ENCODE results near the gene PLPPR5.
"Not testable (repeated sequence)": the region's sequence is repeated elsewhere in the genome, so short reads cannot be mapped to it uniquely, and the experiment has no call there.

PLPPR5 gene, protein sequence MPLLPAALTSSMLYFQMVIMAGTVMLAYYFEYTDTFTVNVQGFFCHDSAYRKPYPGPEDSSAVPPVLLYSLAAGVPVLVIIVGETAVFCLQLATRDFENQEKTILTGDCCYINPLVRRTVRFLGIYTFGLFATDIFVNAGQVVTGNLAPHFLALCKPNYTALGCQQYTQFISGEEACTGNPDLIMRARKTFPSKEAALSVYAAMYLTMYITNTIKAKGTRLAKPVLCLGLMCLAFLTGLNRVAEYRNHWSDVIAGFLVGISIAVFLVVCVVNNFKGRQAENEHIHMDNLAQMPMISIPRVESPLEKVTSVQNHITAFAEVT

DNA sequence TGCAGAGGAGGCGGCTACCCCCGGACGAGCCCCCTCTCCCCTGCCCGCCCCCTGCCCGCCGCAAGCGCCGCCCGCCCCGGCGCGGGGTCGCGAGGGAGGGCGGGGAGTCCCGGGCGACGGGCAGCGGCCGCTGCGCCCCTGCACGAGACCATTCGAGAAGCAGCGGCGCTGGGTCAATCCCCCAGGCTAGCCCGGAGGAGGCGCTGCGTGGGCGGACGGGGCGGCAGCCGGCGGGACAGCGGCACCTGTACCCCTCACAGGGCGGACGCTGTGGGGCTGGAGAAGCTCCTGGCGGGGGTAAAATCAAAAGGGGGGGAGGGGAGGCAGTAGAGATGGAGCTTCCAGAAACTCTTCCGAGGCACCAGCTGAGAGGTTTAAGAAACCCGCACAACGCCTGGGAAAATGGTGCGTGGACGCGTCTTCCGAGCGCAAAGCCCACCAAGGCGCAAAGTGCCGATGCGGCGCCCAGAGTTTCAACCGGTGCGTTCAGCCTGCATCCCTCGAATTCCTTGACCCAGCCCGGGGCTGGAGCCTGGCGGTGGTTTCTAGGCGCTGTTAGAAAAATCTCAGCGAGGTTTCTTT is at the start of gene PLPPR5:
Gene PLPPR5 (minus strand): TSS at position 1 of the 582 bp plus-strand sequence. CDS start 190 bp downstream, outside the sequence.
- intact Hi-C loops (cut with DNase I), result no loop called here
- DNase-seq, result peak in 38 of 42 donors; percentile 10 to 68 (median 35)

- intact Hi-C loops (cut with DNase I), result no loop called here
- peak in 1 of 42 donors; percentile 2 for DNase-seq
Measured at GRCh38 chr1:99051611-99052283, 47.1 kb upstream of the PLPPR5 start.

DNA sequence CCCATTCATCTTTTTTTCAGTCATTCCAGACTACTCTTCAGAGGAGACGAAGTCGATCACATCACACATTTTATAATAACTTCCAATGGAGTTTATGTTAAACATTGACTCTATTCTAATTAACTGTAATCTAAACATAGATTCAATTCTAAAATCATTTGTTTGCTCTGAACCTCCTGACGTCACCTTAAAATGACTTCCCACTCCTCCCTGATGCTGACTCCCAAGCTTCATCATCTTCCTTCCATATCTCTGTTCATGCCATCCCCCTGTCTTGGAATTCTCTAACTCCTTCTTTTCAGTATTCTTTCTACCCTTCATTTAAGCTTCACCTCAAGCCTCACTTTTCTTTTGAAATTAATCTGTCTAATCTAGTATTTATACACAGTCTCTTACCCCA is 45.1 kb upstream of the PLPPR5 start:
- no peak for DNase-seq
- intact Hi-C loops (cut with DNase I), result no loop called here

DNA sequence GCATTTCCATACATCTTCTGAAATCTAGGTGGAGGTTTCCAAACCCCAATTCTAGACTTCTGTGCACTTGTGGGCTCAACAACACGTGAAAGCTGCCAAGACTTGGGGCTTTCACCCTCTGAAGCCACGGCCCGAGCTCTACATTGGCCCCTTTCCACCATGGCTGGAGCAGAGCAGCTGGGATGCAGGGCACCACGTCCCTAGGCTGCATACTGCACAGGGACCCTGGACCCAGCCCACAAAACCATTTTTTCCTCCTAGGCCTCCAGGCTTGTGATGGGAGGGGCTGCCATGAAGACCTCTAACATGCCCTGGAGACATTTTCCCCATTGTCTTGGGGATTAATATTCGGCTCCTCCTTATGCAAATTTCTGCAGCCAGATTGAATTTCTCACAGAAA is 32.1 kb upstream of the PLPPR5 start:
- intact Hi-C loops (cut with DNase I); DNase-seq: not testable (repeated sequence)

DNA sequence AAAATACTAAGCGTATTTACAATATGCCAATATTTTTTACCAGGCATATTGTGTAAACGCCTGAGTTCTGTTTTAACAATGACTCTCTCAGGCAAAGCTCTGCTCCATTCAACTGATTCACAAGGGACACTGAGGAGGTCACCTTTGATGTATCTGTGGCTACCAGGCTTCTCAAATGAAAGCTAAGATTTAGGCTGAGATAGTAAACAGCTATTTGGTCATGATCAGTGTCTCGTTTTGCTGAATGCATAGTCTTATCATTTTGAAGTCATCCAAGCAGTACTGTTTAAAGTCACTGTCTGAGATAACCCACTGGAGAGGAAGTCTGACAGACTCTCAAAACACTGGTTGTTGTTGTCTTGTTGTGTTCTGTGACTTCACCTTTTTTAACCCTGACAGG is 13.7 kb upstream of the PLPPR5 start:
- DNase-seq, result no peak
- intact Hi-C loops (cut with DNase I), result no loop called here

DNA sequence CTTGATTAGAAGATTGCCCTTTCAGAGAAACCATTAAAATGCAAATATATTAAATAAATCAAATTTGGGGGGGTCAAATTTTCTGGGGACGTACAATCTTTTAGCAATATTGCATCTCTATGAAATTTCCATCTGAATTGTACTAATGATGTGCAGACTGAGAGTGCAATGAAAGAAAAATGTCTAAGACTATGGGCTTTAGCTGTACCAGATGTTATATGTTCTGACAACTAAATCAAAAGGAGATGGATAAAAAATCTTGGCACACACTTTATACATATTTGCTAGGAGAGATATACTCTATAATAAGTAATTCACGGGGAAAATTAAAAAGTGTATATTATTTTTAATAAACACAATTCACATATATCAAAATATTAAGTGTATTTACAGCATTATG is 13.0 kb upstream of the PLPPR5 start:
- DNase-seq, result no peak

DNA sequence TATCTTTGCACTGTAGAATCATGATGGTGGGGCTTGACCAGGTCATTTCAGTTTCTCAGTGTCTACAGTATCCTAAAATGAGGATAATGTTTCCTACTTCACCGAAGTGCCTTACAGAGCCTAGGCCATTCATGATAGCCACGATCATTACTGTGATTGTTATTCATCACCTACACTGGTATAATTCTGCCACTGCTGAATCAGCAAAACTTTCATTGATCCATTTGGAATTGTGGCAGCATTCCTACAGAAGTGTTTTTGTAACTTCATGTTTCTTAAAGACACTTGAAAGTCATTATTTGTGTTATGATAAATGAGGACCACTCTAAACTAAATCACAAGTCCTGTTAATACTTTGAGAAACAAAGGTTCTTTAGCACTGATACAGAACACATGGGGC is 6.0 kb upstream of the PLPPR5 start:
- no peak for DNase-seq
- intact Hi-C loops (cut with DNase I), result no loop called here

More for the DNA sequence above, 13.0 kb upstream of the PLPPR5 start:
- intact Hi-C loops (cut with DNase I), result no loop called here

DNA sequence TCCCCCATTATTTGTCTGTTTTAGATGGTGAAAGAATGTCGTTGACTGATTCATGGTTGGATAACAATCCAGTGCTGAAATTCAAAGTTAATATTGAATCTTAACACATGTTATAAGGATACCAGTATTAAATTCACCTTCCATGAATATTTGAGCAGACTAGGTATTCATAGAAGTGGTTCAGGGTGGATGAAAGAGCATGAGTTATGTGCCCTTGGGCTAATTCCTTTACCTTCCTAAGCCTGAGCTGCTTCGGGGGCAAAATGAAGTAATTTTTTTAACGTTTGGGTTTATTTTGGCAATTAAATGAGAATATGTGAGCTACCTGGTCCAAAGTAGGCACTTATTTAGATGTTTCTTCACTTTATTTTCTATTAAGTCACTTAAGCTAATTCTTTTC is 2.7 kb upstream of the PLPPR5 start:
- intact Hi-C loops (cut with DNase I), result no loop called here
- DNase-seq, result no peak

- intact Hi-C loops (cut with DNase I), result no loop called here
- DNase-seq, result peak in 34 of 42 donors; percentile 4 to 54 (median 20)
Measured at GRCh38 chr1:99005537-99005942, 879 bp upstream of the PLPPR5 start.

DNA sequence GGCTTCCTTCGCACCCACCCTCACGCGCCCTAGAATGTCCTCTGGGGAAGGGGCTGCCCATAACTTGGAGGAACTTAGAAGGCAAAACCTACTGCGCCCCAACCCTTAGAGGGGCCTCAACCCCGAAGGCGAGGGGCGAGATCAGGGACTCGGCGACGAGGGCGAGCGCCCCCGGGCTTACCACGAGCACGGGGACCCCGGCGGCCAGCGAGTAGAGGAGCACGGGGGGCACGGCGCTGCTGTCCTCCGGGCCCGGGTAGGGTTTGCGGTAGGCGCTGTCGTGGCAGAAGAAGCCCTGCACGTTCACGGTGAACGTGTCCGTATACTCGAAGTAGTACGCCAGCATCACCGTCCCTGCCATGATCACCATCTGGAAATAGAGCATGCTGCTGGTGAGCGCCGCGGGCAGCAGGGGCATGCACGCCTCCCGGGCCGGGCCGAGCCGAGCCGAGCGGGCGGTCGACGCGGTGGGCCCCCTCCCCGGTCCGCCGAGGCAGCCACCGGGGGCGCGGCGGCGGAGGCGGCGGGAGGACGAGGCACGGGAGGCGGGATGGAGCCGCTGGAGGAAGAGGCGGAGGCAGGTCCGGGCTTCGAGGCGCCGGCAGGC is 304 bp downstream of the PLPPR5 start:
- peak in 40 of 42 donors; percentile 11 to 69 (median 32) for DNase-seq
- intact Hi-C loops (cut with DNase I), result no loop called here

DNA sequence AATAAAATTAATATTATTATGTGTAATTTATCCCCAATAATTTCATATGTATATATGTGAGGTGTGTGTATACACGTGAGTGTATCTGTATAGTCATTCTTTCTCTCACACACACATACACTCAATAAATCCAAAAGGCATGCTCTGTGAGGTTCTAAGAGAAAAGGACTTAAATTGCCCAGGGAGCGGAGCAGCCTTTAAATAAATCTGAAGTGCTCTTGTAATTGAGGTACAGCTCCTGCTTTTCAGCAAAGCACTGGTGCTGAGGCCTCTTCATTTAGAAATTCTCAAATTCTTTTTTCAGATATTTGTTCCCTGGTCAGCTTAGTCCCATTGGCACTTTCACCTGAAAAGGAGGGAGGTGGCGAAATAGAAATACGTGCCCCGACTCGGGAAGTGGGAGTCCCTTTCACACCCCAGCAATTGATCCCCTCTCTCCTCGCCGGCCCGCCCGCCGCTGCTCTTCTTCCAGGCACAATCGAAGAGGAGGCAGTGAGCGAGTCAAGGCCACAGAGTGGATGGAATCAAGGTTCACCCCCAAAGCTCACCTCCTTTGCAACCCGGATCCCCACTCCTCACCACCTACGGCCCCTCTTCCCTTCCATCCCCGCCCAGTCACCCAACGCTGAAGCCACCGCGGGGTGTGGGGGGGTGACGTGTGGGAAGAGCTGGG is 944 bp downstream of the PLPPR5 start:
- intact Hi-C loops (cut with DNase I), result no loop called here
- peak in 38 of 42 donors; percentile 4 to 58 (median 35) for DNase-seq

DNA sequence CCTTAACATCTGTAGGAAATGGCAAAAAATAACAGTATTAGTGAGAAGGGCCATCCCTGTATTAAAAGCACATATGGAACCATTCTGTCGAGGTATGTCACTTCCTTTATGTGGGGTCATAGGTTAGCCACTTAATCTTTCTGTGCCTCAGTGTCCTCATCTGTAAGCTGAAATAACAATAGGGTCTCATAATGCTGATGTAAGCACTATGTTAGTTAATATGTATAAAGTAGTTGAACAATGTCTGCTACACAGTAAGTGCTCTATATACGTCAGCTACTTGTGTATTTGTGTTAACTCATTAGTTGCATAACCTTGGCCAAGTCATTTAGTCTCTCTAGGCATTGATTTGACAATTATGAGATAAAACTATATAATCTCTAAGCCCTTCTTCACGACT is 11.8 kb downstream of the PLPPR5 start:
- no peak for DNase-seq
- intact Hi-C loops (cut with DNase I), result no loop called here

DNA sequence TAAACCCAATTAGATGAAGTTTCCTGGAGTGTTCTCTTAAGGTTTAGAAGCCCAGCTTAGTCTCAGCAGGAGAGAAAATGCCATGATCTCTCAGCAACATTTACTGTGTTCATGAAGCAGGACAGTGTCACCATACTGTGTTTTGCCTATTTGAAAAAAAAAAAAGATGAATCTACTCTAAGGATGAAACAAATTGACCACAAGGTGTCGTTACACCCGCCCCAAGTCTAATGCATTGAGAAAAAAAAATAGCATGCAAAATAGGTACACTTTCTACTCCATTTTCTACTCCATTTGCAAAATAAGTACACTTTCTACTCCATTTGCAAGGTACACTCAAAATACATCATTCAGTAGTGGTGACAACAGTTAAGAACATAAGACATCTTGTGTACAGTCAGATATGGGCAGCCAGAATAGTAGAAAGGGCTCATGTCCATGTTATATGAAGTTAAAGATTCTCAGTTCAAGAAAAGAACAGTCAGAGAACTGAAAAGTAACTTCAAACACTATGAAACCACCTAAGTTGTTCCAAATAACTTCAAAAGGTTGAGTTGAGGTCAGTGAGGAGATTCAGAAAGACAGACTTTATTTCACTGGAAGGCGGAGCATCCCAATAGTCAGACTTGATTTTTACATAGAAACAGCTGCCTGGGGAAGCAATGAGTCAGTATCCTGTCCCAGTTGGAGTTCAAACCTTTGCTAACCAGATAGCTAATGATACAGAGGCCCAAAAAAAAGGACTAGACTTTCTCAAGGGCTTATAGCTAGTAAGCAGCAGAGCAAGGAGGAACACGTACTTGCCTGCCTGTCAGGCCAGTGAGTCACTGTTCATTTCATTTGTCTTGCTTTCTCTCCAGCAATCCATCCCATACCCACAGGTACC is 13.3 kb downstream of the PLPPR5 start:
- intact Hi-C loops (cut with DNase I), result no loop called here

DNA sequence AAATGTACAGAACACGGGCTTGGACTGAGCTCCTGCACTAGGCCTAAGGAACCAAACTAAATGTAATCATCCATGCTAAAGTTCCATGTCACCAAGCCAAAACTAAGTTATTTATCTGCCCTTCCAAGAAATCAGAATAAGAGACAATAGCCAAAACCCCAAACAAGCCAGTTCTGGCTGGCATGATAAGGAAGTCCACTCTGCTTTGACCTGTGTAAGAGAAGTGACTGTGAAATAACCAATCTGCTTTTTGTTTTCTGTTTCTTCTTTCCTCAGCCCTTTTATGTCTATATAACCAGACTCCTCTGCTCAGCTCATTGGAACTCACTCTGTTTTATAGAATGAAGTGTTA is 15.1 kb downstream of the PLPPR5 start:
- intact Hi-C loops (cut with DNase I), result no loop called here
- DNase-seq, result no peak

More for the DNA sequence above, 13.3 kb downstream of the PLPPR5 start:
- DNase-seq, result no peak

- intact Hi-C loops (cut with DNase I), result no loop called here
- no peak for DNase-seq
Measured at GRCh38 chr1:98988904-98989555, 15.6 kb downstream of the PLPPR5 start.

- intact Hi-C loops (cut with DNase I), result no loop called here
Measured at GRCh38 chr1:98985687-98986086, 19.0 kb downstream of the PLPPR5 start.

GRCh38 chr1:98981917-98982513 is 22.6 kb downstream of the PLPPR5 start:
- intact Hi-C loops (cut with DNase I), result no loop called here
- no peak for DNase-seq

More at GRCh38 chr1:98985687-98986086, 19.0 kb downstream of the PLPPR5 start:
- no peak for DNase-seq

Data from head of caudate nucleus (tissue), 42 donors.